Measurements from ENCODE around the gene PCIF1.

PCIF1 gene

GRCh38 chr20:45962031-45962755 is 27.7 kb downstream of the PCIF1 start:
- no peaks in the 10 kb centered on the region for H3K79me2 ChIP-seq (ENCODE audit: low read length)
- no peak overlapping the region for H3K9ac ChIP-seq (ENCODE audit: low read length)
- TF ChIP-seq CTCF (IDR thresholded peaks at IDR 0.05; ENCODE audit: low read depth, low read length) (no peak), EZH2phosphoT487 (IDR thresholded peaks at IDR 0.05; ENCODE audit: low read depth) (no peak)
- H3K9me3 ChIP-seq (ENCODE audit: insufficient read depth, low read length): no peaks in the 10 kb centered on the region
- H3K27ac ChIP-seq (ENCODE audit: low read length): no peak overlapping the region
- H4K20me1 ChIP-seq (ENCODE audit: insufficient read depth, low read length): peaks cover 30% of the 10 kb centered on the region; the same call in 1 of the 2 replicates
- H3K4me2 ChIP-seq (ENCODE audit: low read length): no peak overlapping the region
- peaks cover 63% of the 10 kb centered on the region for H3K4me1 ChIP-seq (ENCODE audit: low read length)
- H3K4me3 ChIP-seq (ENCODE audit: low read length): no peak overlapping the region
- no peaks in the 10 kb centered on the region for H3K27me3 ChIP-seq (ENCODE audit: low read depth, low read length)
- H2AFZ ChIP-seq (ENCODE audit: low read depth, low read length): no peak overlapping the region
- peaks cover 76% of the 10 kb centered on the region for H3K36me3 ChIP-seq (replicated peaks; ENCODE audit: low read depth, low read length)

- peaks cover 63% of the 10 kb centered on the region for H3K4me1 ChIP-seq (ENCODE audit: low read length)
- peak overlapping the region; percentile 16 for H3K4me2 ChIP-seq (ENCODE audit: low read length)
- H3K27ac ChIP-seq (ENCODE audit: low read length): no peak overlapping the region
- peaks cover 77% of the 10 kb centered on the region for H3K36me3 ChIP-seq (replicated peaks; ENCODE audit: low read depth, low read length)
- no peak overlapping the region for H3K9ac ChIP-seq (ENCODE audit: low read length)
- H3K9me3 ChIP-seq (ENCODE audit: insufficient read depth, low read length): no peaks in the 10 kb centered on the region
- H3K79me2 ChIP-seq (ENCODE audit: low read length): no peaks in the 10 kb centered on the region
- no peak overlapping the region for H2AFZ ChIP-seq (ENCODE audit: low read depth, low read length)
- no peaks in the 10 kb centered on the region for H3K27me3 ChIP-seq (ENCODE audit: low read depth, low read length)
- H3K4me3 ChIP-seq (ENCODE audit: low read length): no peak overlapping the region
- TF ChIP-seq CTCF (IDR thresholded peaks at IDR 0.05; ENCODE audit: low read depth, low read length): peak; percentile 62
- no peak for TF ChIP-seq EZH2phosphoT487 (IDR thresholded peaks at IDR 0.05; ENCODE audit: low read depth)
- peaks cover 28% of the 10 kb centered on the region; the same call in 1 of the 2 replicates for H4K20me1 ChIP-seq (ENCODE audit: insufficient read depth, low read length)
Measured at GRCh38 chr20:45963059-45964005, 28.8 kb downstream of the PCIF1 start.

- Histone ChIP-seq H3K27ac (ENCODE audit: low read length) (no peak overlapping the region), H3K4me1 (ENCODE audit: low read length) (peaks cover 63% of the 10 kb centered on the region), H3K36me3 (replicated peaks; ENCODE audit: low read depth, low read length) (peaks cover 77% of the 10 kb centered on the region), H3K4me3 (ENCODE audit: low read length) (no peak overlapping the region), H3K27me3 (ENCODE audit: low read depth, low read length) (no peaks in the 10 kb centered on the region), H3K9me3 (ENCODE audit: insufficient read depth, low read length) (no peaks in the 10 kb centered on the region), H3K4me2 (ENCODE audit: low read length) (no peak overlapping the region), H3K79me2 (ENCODE audit: low read length) (no peaks in the 10 kb centered on the region), H3K9ac (ENCODE audit: low read length) (no peak overlapping the region), H4K20me1 (ENCODE audit: insufficient read depth, low read length) (peaks cover 26% of the 10 kb centered on the region; the same call in 1 of the 2 replicates), H2AFZ (ENCODE audit: low read depth, low read length) (no peak overlapping the region)
- TF ChIP-seq EZH2phosphoT487 (IDR thresholded peaks at IDR 0.05; ENCODE audit: low read depth) (no peak), CTCF (IDR thresholded peaks at IDR 0.05; ENCODE audit: low read depth, low read length) (no peak)
Measured at GRCh38 chr20:45964006-45964400, 29.5 kb downstream of the PCIF1 start.

Measured in OCI-LY3 (cell line).